ENCODE data around the gene SMOC2.

Gene SMOC2

GRCh38 chr6:168499045-168499650 is 58.2 kb downstream of the SMOC2 start:
- Histone ChIP-seq H3K9ac (ENCODE audit: low read length) (no peak overlapping the region), H3K36me3 (replicated peaks; ENCODE audit: low read depth, low read length) (no peaks in the 10 kb centered on the region), H3K4me1 (ENCODE audit: low read length) (no peaks in the 10 kb centered on the region), H3K4me3 (ENCODE audit: low read length) (no peak overlapping the region), H3K27me3 (ENCODE audit: low read depth, low read length) (no peaks in the 10 kb centered on the region), H4K20me1 (ENCODE audit: insufficient read depth, low read length) (no peaks in the 10 kb centered on the region), H3K4me2 (ENCODE audit: low read length) (no peak overlapping the region), H3K79me2 (ENCODE audit: low read length) (no peaks in the 10 kb centered on the region), H3K27ac (ENCODE audit: low read length) (no peak overlapping the region), H3K9me3 (ENCODE audit: insufficient read depth, low read length) (no peaks in the 10 kb centered on the region), H2AFZ (ENCODE audit: low read depth, low read length) (no peak overlapping the region)
- TF ChIP-seq EZH2phosphoT487 (IDR thresholded peaks at IDR 0.05; ENCODE audit: low read depth) (no peak), CTCF (IDR thresholded peaks at IDR 0.05; ENCODE audit: low read depth, low read length) (no peak)

GRCh38 chr6:168500519-168500918 is 59.5 kb downstream of the SMOC2 start:
- Histone ChIP-seq H3K4me2 (ENCODE audit: low read length) (no peak overlapping the region), H3K79me2 (ENCODE audit: low read length) (no peaks in the 10 kb centered on the region), H3K27me3 (ENCODE audit: low read depth, low read length) (no peaks in the 10 kb centered on the region), H2AFZ (ENCODE audit: low read depth, low read length) (no peak overlapping the region), H3K9me3 (ENCODE audit: insufficient read depth, low read length) (no peaks in the 10 kb centered on the region), H3K9ac (ENCODE audit: low read length) (no peak overlapping the region), H3K36me3 (replicated peaks; ENCODE audit: low read depth, low read length) (no peaks in the 10 kb centered on the region), H3K27ac (ENCODE audit: low read length) (no peak overlapping the region), H3K4me1 (ENCODE audit: low read length) (no peaks in the 10 kb centered on the region), H3K4me3 (ENCODE audit: low read length) (no peak overlapping the region), H4K20me1 (ENCODE audit: insufficient read depth, low read length) (no peaks in the 10 kb centered on the region)
- TF ChIP-seq CTCF (IDR thresholded peaks at IDR 0.05; ENCODE audit: low read depth, low read length) (no peak), EZH2phosphoT487 (IDR thresholded peaks at IDR 0.05; ENCODE audit: low read depth) (no peak)

- Histone ChIP-seq H3K9me3 (ENCODE audit: insufficient read depth, low read length) (no peaks in the 10 kb centered on the region), H3K36me3 (replicated peaks; ENCODE audit: low read depth, low read length) (no peaks in the 10 kb centered on the region), H2AFZ (ENCODE audit: low read depth, low read length) (no peak overlapping the region), H3K27me3 (ENCODE audit: low read depth, low read length) (no peaks in the 10 kb centered on the region), H3K9ac (ENCODE audit: low read length) (no peak overlapping the region), H3K27ac (ENCODE audit: low read length) (no peak overlapping the region), H4K20me1 (ENCODE audit: insufficient read depth, low read length) (no peaks in the 10 kb centered on the region), H3K4me1 (ENCODE audit: low read length) (no peaks in the 10 kb centered on the region), H3K79me2 (ENCODE audit: low read length) (no peaks in the 10 kb centered on the region), H3K4me2 (ENCODE audit: low read length) (no peak overlapping the region), H3K4me3 (ENCODE audit: low read length) (no peak overlapping the region)
- no peak for TF ChIP-seq CTCF (IDR thresholded peaks at IDR 0.05; ENCODE audit: low read depth, low read length)
- TF ChIP-seq EZH2phosphoT487 (IDR thresholded peaks at IDR 0.05; ENCODE audit: low read depth): no peak
Measured at GRCh38 chr6:168501561-168501960, 60.6 kb downstream of the SMOC2 start.

GRCh38 chr6:168504366-168504765 is 63.4 kb downstream of the SMOC2 start:
- H3K4me3 ChIP-seq (ENCODE audit: low read length): no peak overlapping the region
- no peaks in the 10 kb centered on the region for H4K20me1 ChIP-seq (ENCODE audit: insufficient read depth, low read length)
- no peaks in the 10 kb centered on the region for H3K27me3 ChIP-seq (ENCODE audit: low read depth, low read length)
- H3K9me3 ChIP-seq (ENCODE audit: insufficient read depth, low read length): no peaks in the 10 kb centered on the region
- TF ChIP-seq CTCF (IDR thresholded peaks at IDR 0.05; ENCODE audit: low read depth, low read length) (no peak), EZH2phosphoT487 (IDR thresholded peaks at IDR 0.05; ENCODE audit: low read depth) (no peak)
- H3K4me1 ChIP-seq (ENCODE audit: low read length): no peaks in the 10 kb centered on the region
- H3K9ac ChIP-seq (ENCODE audit: low read length): no peak overlapping the region
- no peaks in the 10 kb centered on the region for H3K36me3 ChIP-seq (replicated peaks; ENCODE audit: low read depth, low read length)
- H2AFZ ChIP-seq (ENCODE audit: low read depth, low read length): no peak overlapping the region
- no peak overlapping the region for H3K27ac ChIP-seq (ENCODE audit: low read length)
- no peak overlapping the region for H3K4me2 ChIP-seq (ENCODE audit: low read length)
- H3K79me2 ChIP-seq (ENCODE audit: low read length): no peaks in the 10 kb centered on the region

Measured in OCI-LY3 (cell line).